ENCODE data around the gene GNAI1.
A peak's percentile ranks its signal among the peaks of the same experiment; 100 is the strongest.

Gene GNAI1

DNA sequence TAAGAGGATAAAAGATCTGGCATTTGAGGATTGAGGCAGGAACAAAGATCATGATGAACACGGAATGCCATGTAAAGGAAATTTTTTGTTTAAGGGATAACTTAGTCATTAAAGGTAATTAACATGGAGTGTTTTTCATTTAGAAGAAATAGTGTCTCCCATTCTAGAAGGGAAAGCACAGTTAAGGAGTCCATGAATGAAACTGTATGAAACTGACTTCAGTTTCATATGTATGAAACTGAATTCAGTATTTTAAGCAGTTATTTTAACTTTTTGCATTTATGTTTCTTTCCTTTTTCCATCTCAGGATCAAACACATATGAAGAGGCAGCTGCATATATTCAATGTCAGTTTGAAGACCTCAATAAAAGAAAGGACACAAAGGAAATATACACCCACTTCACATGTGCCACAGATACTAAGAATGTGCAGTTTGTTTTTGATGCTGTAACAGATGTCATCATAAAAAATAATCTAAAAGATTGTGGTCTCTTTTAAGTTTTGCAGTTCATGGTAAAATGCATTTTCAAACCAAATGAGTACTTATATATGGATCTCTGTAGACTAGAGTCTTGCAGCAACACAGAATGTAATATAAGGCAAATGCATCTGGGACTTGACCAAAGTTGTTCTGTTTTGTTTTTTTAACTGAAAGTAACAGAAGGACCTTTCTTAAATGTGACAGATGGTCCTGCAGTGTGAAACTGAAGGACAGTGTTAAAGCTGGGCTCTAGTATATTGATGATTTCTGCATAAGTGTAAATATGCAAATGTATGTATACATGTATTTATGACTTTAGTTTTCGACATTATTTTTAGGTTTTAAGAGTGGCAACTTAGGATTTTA is 82.6 kb downstream of the GNAI1 start:
- no peak for DNase-seq

GRCh38 chr7:80218723-80219122 is 84.1 kb downstream of the GNAI1 start:
- no peak for DNase-seq

GRCh38 chr7:80220022-80220634 is 85.5 kb downstream of the GNAI1 start:
- no peak for DNase-seq

DNA sequence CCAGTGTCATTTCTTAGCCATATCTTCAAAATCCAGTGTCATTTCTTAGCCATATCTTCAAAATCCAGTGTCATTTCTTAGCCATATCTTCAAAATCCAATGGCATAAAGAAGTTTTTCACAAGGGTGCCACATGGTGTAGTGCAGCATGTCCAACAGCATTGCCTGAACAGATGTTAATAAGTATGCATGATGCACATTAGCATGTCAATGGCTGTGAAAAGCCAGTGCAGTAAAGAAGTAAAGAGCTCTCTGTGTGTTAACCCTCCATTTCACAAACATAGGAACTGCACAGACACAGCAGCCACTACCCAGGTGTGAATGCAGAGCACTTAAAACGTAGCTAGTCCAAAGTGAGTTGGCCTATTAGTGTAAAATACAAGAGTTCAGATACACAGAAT is 89.8 kb downstream of the GNAI1 start:
- DNase-seq: no peak

GRCh38 chr7:80225361-80225760 is 90.7 kb downstream of the GNAI1 start:
- no peak for DNase-seq

- no peak for DNase-seq
Measured at GRCh38 chr7:80226629-80227028, 92.0 kb downstream of the GNAI1 start.

- no peak for DNase-seq
Measured at GRCh38 chr7:80230327-80230726, 95.7 kb downstream of the GNAI1 start.

GRCh38 chr7:80231707-80232106 is 97.1 kb downstream of the GNAI1 start:
- peak in 1 of 2 experiments; percentile 15 for DNase-seq

DNA sequence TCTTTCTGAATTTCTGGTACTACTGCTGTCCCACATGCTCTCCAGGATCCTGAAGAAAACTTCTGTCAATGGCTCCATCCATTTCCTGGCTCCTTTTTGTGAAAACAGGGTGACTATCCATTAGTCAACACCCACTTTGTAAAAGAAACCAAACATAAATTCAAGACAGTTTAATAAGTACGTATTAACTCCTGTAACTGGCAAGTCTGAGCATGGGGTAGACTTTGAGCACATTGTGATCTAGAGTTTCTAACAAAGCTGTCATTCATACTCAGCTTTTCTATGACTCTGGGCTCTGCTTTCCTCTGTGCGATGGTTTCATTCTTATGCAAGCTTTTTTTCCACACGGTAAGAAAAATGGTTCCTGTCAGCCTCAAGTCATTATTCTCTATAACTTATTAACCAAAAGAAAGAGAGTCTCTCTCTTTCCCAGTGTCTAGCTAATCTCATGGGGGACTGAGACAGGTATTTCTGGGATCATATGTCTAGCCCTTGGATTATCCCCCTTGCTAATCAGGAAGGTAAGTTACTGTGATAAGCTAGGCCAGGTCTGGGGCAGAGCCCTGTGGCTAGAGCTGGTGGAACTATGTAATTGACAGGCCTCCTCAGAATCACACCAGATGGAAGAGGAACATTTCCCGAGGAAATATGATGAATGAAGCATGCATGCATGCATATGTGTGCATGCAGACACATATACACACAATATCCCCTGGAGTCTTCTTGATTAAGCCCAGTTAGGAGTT is 98.5 kb downstream of the GNAI1 start:
- no peak for DNase-seq

GRCh38 chr7:80235334-80235733 is 100.7 kb downstream of the GNAI1 start:
- no peak for DNase-seq

- DNase-seq: no peak
Measured at GRCh38 chr7:80236681-80237080, 102.0 kb downstream of the GNAI1 start.

- DNase-seq: no peak
Measured at GRCh38 chr7:80240265-80241025, 105.8 kb downstream of the GNAI1 start.

DNA sequence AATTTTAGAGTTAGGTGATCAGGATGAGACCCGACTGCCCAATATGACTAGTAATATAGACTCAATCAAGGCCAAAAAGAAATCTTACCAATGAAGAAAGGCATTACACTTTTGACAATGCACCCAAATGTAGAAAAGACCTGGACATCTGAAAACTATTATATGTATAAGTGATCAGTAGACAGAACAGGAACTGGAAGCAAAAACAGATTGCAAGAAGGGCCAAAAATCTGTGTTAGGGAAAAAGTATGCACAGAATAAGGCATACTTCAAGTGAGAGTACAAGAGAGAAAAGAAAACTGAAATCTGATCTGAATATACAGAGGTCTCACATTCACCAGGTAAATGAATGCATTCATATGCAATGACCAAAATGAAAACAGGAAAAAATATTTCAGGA is 107.0 kb downstream of the GNAI1 start:
- no peak for DNase-seq

GRCh38 chr7:80243425-80243824 is 108.8 kb downstream of the GNAI1 start:
- no peak for DNase-seq

DNA sequence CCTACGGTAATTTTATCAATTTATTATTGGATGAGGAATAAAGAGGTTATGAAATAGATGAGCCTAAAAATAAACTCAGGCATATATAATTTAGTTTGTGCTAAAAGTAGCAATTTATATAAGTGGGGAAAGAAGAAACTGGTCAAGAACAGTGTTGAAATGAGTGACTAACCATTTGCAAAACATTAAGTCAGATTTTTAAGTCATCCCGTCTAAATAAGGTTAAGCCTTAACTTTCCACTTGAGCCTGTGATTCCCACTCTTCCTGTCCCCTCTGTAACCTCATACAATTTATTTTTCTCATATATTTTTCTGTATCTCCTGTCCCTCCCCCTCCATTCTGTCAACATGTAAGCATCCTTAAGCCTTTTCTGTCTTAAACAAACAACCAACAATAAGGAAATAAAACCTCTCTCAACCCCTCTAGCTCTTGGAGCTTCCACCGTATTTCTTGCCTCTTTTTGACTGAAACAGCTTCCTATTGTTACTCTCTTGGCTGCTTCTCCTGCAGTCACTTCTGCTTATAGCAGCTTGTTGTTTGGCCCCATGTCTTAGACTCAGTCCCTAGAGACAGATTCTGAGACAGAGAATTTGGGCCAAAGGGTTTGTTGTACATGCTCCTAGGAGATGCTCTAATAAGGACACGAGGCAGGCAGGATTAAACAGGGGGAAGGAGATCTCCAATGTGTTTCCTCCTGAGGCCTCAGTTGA is 109.7 kb downstream of the GNAI1 start:
- DNase-seq: no peak

DNA sequence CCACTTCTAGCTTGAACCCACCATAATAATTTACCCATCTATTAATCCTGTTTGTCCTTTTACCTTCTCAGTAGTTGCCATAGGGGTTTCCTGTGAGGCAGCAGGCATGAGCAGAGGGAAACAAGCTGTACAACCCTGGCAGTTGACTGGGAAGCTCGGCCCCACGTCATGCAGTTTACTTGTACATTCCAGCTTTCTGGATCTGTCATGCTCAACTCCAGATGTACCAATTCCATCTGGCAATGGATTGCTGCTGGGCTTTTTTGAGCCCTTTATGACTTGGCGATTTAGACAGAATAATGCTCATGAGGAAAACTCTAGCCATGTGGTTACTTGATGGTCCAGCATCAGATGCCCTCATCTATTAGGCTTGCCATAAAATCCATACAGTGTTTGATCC is 112.5 kb downstream of the GNAI1 start:
- DNase-seq: no peak

DNA sequence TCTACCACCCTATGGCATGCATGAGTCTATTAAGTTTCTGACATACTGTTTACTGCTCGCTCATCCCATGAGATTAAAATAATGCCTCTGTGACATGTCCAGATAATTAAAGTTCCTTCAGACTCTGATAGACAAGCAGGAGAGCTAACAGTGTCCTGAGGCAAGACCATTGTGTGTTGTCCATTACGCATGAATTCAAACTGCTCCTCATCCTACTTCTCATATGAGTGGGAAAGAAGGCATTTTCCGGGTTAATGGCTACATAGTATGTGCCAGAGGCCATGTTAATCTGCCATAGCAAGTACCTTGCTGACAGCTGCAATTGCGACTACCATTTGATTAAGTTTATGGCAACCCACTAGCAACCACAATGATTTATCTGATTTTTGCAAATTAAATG is 113.3 kb downstream of the GNAI1 start:
- no peak for DNase-seq

DNA sequence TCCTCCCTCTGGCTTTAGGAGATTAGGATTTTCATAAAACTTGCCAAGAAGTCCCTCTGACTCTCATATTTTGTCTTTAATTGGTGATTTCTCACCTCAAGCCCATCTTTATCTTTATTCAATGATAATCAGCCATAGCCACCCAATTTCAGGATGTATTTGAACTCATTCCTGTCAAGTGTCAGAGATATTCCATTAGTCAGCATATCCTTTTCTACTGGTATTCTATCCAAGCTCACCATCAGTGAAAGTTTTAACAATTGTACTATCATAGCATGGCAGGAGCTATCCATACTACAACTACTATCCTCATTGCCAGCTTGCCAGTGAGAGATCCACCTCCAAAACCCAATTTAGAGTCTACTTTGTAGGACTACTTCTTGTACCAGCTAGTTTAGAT is 114.6 kb downstream of the GNAI1 start:
- no peak for DNase-seq

DNA sequence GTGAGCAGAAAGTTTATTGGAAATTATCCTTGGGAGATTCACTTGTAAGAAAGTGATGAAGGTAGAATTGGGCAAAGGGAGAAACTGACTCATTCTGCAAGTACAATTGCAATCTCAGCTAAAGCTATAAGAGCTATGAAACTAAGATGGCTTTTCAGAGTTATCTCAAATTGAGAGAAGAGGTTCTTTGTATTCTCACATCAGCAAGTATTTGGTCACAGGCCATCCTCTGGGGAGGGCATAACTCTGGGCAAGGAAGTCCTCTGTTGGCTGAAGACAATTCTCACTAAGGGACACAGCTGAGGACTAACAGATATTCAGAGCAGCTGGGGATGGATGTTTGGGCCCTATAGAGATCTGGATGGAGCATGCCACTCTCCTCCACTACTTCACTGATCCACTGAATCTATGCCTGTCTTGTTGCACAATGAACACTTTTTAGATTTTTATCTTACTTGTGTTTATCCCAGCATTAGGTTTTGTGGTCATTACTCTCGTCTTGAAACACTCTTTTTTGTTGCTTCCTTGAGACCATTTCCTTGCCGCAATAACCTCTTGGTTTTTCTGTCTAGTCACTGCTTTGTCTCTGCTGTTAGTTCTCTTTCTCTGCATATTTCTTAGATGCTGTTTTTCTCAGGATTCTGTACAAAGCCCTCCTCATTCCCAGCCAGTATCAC is 115.1 kb downstream of the GNAI1 start:
- peak in 1 of 2 experiments; percentile 15 for DNase-seq

- no peak for DNase-seq
Measured at GRCh38 chr7:80253237-80253636, 118.6 kb downstream of the GNAI1 start.

DNA sequence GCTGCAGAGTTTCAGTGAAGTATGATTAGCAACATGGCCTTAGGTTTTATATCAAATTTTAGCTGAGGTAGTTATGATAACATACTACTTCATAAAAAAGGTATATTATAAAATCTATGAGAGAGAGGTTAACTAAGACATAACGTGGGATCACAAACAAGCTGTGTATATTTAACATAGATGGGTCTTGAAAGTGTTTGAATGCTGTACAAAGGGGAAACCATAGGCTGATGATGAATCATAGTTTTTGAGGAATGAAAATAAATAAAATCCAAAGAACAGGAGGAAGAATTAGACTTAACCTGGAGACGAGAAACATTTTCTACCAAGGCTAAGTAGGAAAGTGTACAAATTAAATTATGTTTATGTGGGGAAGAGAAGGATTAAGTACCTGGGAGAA is 119.0 kb downstream of the GNAI1 start:
- DNase-seq: no peak

DNA sequence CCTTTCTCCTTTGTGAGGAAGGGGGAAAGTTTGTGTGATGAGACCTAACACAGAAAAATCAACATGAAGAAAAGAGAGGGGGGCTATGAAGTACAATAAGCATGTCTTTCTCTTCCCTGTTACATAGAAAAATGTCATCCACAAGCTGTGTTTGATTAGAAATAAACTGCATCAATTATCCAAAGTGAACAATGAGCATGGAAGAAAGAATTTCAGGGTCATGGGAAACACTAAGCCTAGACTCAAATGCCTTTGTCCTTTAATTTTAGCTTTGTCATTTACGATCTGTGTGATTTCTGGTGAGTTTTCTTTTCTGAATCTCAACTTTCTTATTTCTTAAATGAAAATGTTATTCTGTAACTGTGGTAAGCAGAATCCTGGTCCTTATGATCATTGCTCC is 121.0 kb downstream of the GNAI1 start:
- DNase-seq: no peak
